Sigmoid colon (tissue), 7 donors: ENCODE results near the gene IFI27L1. TPM values are rescaled to one million over a fixed set of nuclear protein-coding genes. Genes with fewer than 3 reads are reported as not detected.

ENCODE experiments used
- DNase-seq: peaks from one replicate; pipeline ENCODE4 v3.0.0-alpha.2; 2019
- H3K27ac ChIP-seq, 4 donors: fragments of 200-600 bp; sonication (generic); one replicate each; pipeline ENCODE4 v1.5.1; 2016 to 2019; ENCODE audit warnings: mild to moderate bottlenecking in 1 of 4
- H3K27me3 ChIP-seq, 3 donors: fragments of 200-600 bp; sonication (generic); one replicate each; pipeline ENCODE4 v1.5.1; 2019; ENCODE audit warnings: mild to moderate bottlenecking in 1 of 3
- H3K36me3 ChIP-seq, 4 donors: fragments of 200-600 bp; sonication (generic); one replicate each; pipeline ENCODE4 v1.5.1; 2016 to 2019
- H3K4me1 ChIP-seq, 4 donors: fragments of 200-600 bp; sonication (generic); one replicate each; pipeline ENCODE4 v1.5.1; 2017 to 2019
- H3K4me3 ChIP-seq, 4 donors: fragments of 200-600 bp; sonication (generic); one replicate each; pipeline ENCODE4 v1.5.1; 2017 to 2019; ENCODE audit warnings: mild to moderate bottlenecking in 2 of 4, moderate library complexity in 1 of 4
- H3K9me3 ChIP-seq, 4 donors: fragments of 200-600 bp in 3 of 4; sonication (generic) in 3 of 4; one replicate each; pipeline versions ENCODE4 v1.5.1 to v1.6.1; 2013 to 2019
- CTCF ChIP-seq, 4 experiments: fragments of 450-650 bp in 3 of 4; fragments of 200-600 bp in 1 of 4; IDR thresholded peaks; one replicate each; pipeline ENCODE4 v1.5.1; 2016 to 2019; ENCODE audit warnings: antibody characterized with exemption in 4 of 4, mild to moderate bottlenecking in 3 of 4, moderate library complexity in 2 of 4
- EP300 ChIP-seq, 4 donors: sonication (generic); formaldehyde crosslinking; IDR thresholded peaks; one replicate each; pipeline ENCODE4 v1.6.1; 2017; ENCODE audit warnings: antibody characterized with exemption in 4 of 4
- POLR2A ChIP-seq, 2 donors: fragments of 450-650 bp; IDR thresholded peaks; one replicate each; pipeline ENCODE4 v1.6.1; 2016; ENCODE audit warnings: antibody characterized with exemption in 2 of 2, mild to moderate bottlenecking in 2 of 2, moderate library complexity in 2 of 2
- POLR2AphosphoS5 ChIP-seq, 4 donors: sonication (generic); formaldehyde crosslinking; IDR thresholded peaks; one replicate each; pipeline ENCODE4 v1.6.1; 2017; ENCODE audit warnings: antibody characterized with exemption in 4 of 4
- WGBS, 2 donors: extraction: QIAGEN DNeasy Blood & Tissue Kit; methylation state at CpG; one replicate each; pipeline ENCODE4 v1.1.7; 2013; 5-methylcytosine and 5-hydroxymethylcytosine counted together
- intact Hi-C: fragments of 100-400 bp; cut with DNase I; formaldehyde crosslinking; loops from one replicate; pipeline ENCODE4 v1.15.1; 2023
- polyA plus RNA-seq, 3 donors: library from polyadenylated mRNA; stranded (reverse); fragments of 200-250 nt; gene quantifications; one replicate each; pipeline ENCODE4 v1.2.3, GENCODE V29; 2013
- total RNA-seq, 4 donors: library from RNA; depleted of rRNA; stranded (reverse); fragments of >200 nt; gene quantifications; one replicate each; pipeline ENCODE4 v1.1.0, GENCODE V29; 2016
- donor health status: healthy with polysubstance abuse.
- donor health status: Bipolar disorder and iron deficiency.
- donor health status: healthy.

The IFI27L1 gene
- total RNA-seq (1 to 10 TPM; 6.7 to 8.6 (median 7.7) TPM), polyA plus RNA-seq (10 to 100 TPM; 25.1 to 49.5 (median 30.6) TPM)

GRCh38 chr14:94080621-94081385 lies at the start of gene IFI27L1, which contains the start of gene DDX24:
Gene IFI27L1, plus strand, starts transcription at chr14:94081310. Its CDS starts 15,628 bp downstream, at chr14:94096938.
Gene DDX24, minus strand, starts transcription at chr14:94081202. Its CDS starts 1,460 bp downstream, at chr14:94079742.
- Histone ChIP-seq H3K4me1 (peaks cover 0 to 53% (median 45%) of the 10 kb centered on the region in 4 donors), H3K36me3 (peaks cover 0 to 22% (median 7%) of the 10 kb centered on the region in 4 donors), H3K27ac (peak within 1 kb of the TSS; percentile 88 to 97 (median 95)), H3K4me3 (peak within 1 kb of the TSS; percentile 88 to 98 (median 92)), H3K27me3 (no peaks in the 10 kb centered on the region), H3K9me3 (no peaks in the 10 kb centered on the region)
- intact Hi-C loops, result loop anchor here (2.0 kb wide), 2 partner anchors 48 to 94 kb away; partner anchors contain the start of genes IFI27L2 and PPP4R4
- TF ChIP-seq POLR2AphosphoS5 (IDR thresholded peaks at IDR 0.05), result peak; percentile 99 to 100 (median 99)
- no peak for TF ChIP-seq CTCF (IDR thresholded peaks at IDR 0.05)
- TF ChIP-seq POLR2A (IDR thresholded peaks at IDR 0.05), result peak; percentile 95 to 99
- DNase-seq, result peak; percentile 98
- 0% methylated on average over 77 of the region's 77 CpGs for WGBS, 2 donors

- H3K4me1 ChIP-seq, result peaks cover 0 to 14% (median 4%) of the 10 kb centered on the region in 4 donors
- no peaks in the 10 kb centered on the region for H3K36me3 ChIP-seq
- H3K27me3 ChIP-seq, result no peaks in the 10 kb centered on the region
- H3K4me3 ChIP-seq, result no peak overlapping the region
- no peak for DNase-seq
- H3K27ac ChIP-seq, result no peak overlapping the region
- TF ChIP-seq POLR2AphosphoS5 (IDR thresholded peaks at IDR 0.05) (no peak), CTCF (IDR thresholded peaks at IDR 0.05) (no peak), POLR2A (IDR thresholded peaks at IDR 0.05) (no peak), EP300 (IDR thresholded peaks at IDR 0.05) (no peak)
- intact Hi-C loops, result no loop called here
- no peaks in the 10 kb centered on the region for H3K9me3 ChIP-seq
- 41 to 67% methylated on average over 7 of the region's 7 CpGs for WGBS, 2 donors
Measured at GRCh38 chr14:94031883-94032279, 49.2 kb upstream of the IFI27L1 start.

- H3K4me1 ChIP-seq, result peaks cover 0 to 4% (median 0%) of the 10 kb centered on the region in 4 donors
- intact Hi-C loops, result loop anchor here (5.0 kb wide), 1 partner anchor 142 kb away; no protein-coding TSS in a partner anchor
- H3K27ac ChIP-seq, result no peak overlapping the region
- H3K4me3 ChIP-seq, result no peak overlapping the region
- 90 to 94% methylated on average over 3 of the region's 3 CpGs for WGBS, 2 donors
- no peaks in the 10 kb centered on the region for H3K9me3 ChIP-seq
- no peaks in the 10 kb centered on the region for H3K36me3 ChIP-seq
- no peaks in the 10 kb centered on the region for H3K27me3 ChIP-seq
- no peak for DNase-seq
- TF ChIP-seq EP300 (IDR thresholded peaks at IDR 0.05), result no peak
- TF ChIP-seq CTCF (IDR thresholded peaks at IDR 0.05), result no peak
- no peak for TF ChIP-seq POLR2AphosphoS5 (IDR thresholded peaks at IDR 0.05)
- TF ChIP-seq POLR2A (IDR thresholded peaks at IDR 0.05), result no peak
Measured at GRCh38 chr14:94034886-94035285, 46.2 kb upstream of the IFI27L1 start.

GRCh38 chr14:94036313-94037167 lies 44.6 kb upstream of the IFI27L1 start:
- peak; percentile 67 to 88 (median 74) for TF ChIP-seq CTCF (IDR thresholded peaks at IDR 0.05)
- no peak for TF ChIP-seq EP300 (IDR thresholded peaks at IDR 0.05)
- no peak for TF ChIP-seq POLR2A (IDR thresholded peaks at IDR 0.05)
- intact Hi-C loops, result loop anchor here (2.0 to 5.0 kb wide), 2 partner anchors 100 to 141 kb away; no protein-coding TSS in a partner anchor
- Histone ChIP-seq H3K9me3 (no peaks in the 10 kb centered on the region), H3K36me3 (no peaks in the 10 kb centered on the region), H3K27ac (no peak overlapping the region), H3K4me1 (peaks cover 0 to 7% (median 2%) of the 10 kb centered on the region in 4 donors), H3K27me3 (no peaks in the 10 kb centered on the region), H3K4me3 (no peak overlapping the region)
- DNase-seq, result no peak
- 25 to 38% methylated on average over 12 of the region's 12 CpGs for WGBS, 2 donors
